ENCODE data around the gene GZMM. TPM values are rescaled to one million over a fixed set of nuclear protein-coding genes. Genes with fewer than 3 reads are reported as not detected.

GZMM gene
- total RNA-seq, 1 experiment from 2014 or later: 0.66 TPM

GRCh38 chr19:594265-594870, 50.5 kb downstream of the GZMM start:
- H4K8ac ChIP-seq (replicated peaks; ENCODE audit: insufficient read length, low read depth, low read length): no peak overlapping the region
- no peak overlapping the region for H2BK12ac ChIP-seq (ENCODE audit: insufficient read length, low read depth, low read length)
- H3K4me1 ChIP-seq (ENCODE audit: insufficient read depth, low read length): no peaks in the 10 kb centered on the region
- H3K23ac ChIP-seq (ENCODE audit: insufficient read length, low read depth, low read length): no peak overlapping the region
- H3K4ac ChIP-seq (ENCODE audit: low read depth, low read length): no peak overlapping the region
- no peaks in the 10 kb centered on the region for H3K79me2 ChIP-seq (ENCODE audit: insufficient read depth, low read length)
- H2BK5ac ChIP-seq (ENCODE audit: insufficient read length, low read length): no peak overlapping the region
- H2BK120ac ChIP-seq (ENCODE audit: low read depth, low read length, poor library complexity, severe bottlenecking): no peak overlapping the region
- H4K20me1 ChIP-seq (ENCODE audit: control insufficient read depth, insufficient read depth, insufficient read length): peaks cover 3% of the 10 kb centered on the region
- peaks cover 39% of the 10 kb centered on the region for H3K27me3 Mint-ChIP-seq (ENCODE audit: low read depth)
- no peak overlapping the region for H4K91ac ChIP-seq (ENCODE audit: insufficient read length, low read depth, low read length)
- H2BK20ac ChIP-seq (ENCODE audit: low read depth, low read length, poor library complexity, severe bottlenecking): no peak overlapping the region
- TF ChIP-seq, protein P1, sequence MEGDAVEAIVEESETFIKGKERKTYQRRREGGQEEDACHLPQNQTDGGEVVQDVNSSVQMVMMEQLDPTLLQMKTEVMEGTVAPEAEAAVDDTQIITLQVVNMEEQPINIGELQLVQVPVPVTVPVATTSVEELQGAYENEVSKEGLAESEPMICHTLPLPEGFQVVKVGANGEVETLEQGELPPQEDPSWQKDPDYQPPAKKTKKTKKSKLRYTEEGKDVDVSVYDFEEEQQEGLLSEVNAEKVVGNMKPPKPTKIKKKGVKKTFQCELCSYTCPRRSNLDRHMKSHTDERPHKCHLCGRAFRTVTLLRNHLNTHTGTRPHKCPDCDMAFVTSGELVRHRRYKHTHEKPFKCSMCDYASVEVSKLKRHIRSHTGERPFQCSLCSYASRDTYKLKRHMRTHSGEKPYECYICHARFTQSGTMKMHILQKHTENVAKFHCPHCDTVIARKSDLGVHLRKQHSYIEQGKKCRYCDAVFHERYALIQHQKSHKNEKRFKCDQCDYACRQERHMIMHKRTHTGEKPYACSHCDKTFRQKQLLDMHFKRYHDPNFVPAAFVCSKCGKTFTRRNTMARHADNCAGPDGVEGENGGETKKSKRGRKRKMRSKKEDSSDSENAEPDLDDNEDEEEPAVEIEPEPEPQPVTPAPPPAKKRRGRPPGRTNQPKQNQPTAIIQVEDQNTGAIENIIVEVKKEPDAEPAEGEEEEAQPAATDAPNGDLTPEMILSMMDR (conservative IDR thresholded peaks at IDR 0.05): no peak
- H3K27ac ChIP-seq (ENCODE audit: insufficient read length, low read depth, low read length): no peak overlapping the region
- 0 out of 4 replicates have a peak, but pooled peaks cover 0 to 3% of the 10 kb centered on the region in 2 experiments for H3K4me1 Mint-ChIP-seq
- H3K4me2 ChIP-seq (ENCODE audit: insufficient read depth, insufficient read length, low read length): no peak overlapping the region
- H3K9me3 ChIP-seq (ENCODE audit: control insufficient read depth, low read depth, low read length): no peaks in the 10 kb centered on the region
- H3K36me3 Mint-ChIP-seq (ENCODE audit: insufficient read depth in 1 of 3, low read depth in 3 of 3): no peaks in the 10 kb centered on the region
- no peak overlapping the region for H2AFZ ChIP-seq (ENCODE audit: low read length)
- H3K27me3 ChIP-seq (ENCODE audit: insufficient read depth, low read length): peaks cover 6% of the 10 kb centered on the region; the same call in 1 of the 2 replicates
- H4K5ac ChIP-seq (ENCODE audit: insufficient read length, low read depth, low read length): no peak overlapping the region
- H3K4me3 Mint-ChIP-seq: no peak overlapping the region
- H3K9me3 Mint-ChIP-seq: no peaks in the 10 kb centered on the region; a peak in 1 of 5 replicates
- no peaks in the 10 kb centered on the region for H3K79me1 ChIP-seq (ENCODE audit: insufficient read depth, low read depth, low read length, poor library complexity, severe bottlenecking)
- H3K23me2 ChIP-seq (ENCODE audit: insufficient read length, low read depth, low read length, poor library complexity, severe bottlenecking): no peaks in the 10 kb centered on the region
- no peak overlapping the region for H3K9ac ChIP-seq (ENCODE audit: extremely low read depth, insufficient read length, low read length)
- no peak overlapping the region for H3K27ac Mint-ChIP-seq
- H3K14ac ChIP-seq (ENCODE audit: insufficient read depth, low read length): no peak overlapping the region
- H2AK5ac ChIP-seq (ENCODE audit: insufficient read length, low read length): no peak overlapping the region
- H3K18ac ChIP-seq (ENCODE audit: insufficient read length, low read depth, low read length): no peak overlapping the region
- WGBS (ENCODE audit: extremely low coverage, insufficient read length, low lambda C conversion rate): no CpG with 5 or more reads among the region's 24 CpGs
- DNase-seq: no peak
- no peak overlapping the region for H3K56ac ChIP-seq (ENCODE audit: insufficient read length, low read depth, low read length)
- H3T11ph ChIP-seq (ENCODE audit: low read length): no peak overlapping the region
- no peak overlapping the region for H2BK15ac ChIP-seq (ENCODE audit: low read depth, low read length)
